Body of pancreas (tissue), 4 donors: Measurements from ENCODE around the gene TPK1. TPM values are rescaled to one million over a fixed set of nuclear protein-coding genes. Genes with fewer than 3 reads are reported as not detected.

ENCODE experiments used
- ATAC-seq: fragments of 150-250 bp; one replicate; pipeline ENCODE4 v1.9.1; 2016
- DNase-seq, 4 donors: peaks; one replicate each; pipeline ENCODE4 v3.0.0-alpha.2; 2019
- H3K27ac ChIP-seq, 4 donors: fragments of 200-600 bp; sonication (generic); 1 replicate in 3 of 4; 2 replicates in 1 of 4; pipeline versions ENCODE4 v1.5.1 to v1.6.1; 2016 to 2019; ENCODE audit warnings: mild to moderate bottlenecking in 1 of 4, mixed read lengths in 1 of 4, moderate library complexity in 1 of 4
- H3K27me3 ChIP-seq, 2 donors: fragments of 200-600 bp; sonication (generic); one replicate each; pipeline ENCODE4 v1.6.0; 2016; ENCODE audit warnings: mild to moderate bottlenecking in 1 of 2
- H3K36me3 ChIP-seq, 2 donors: fragments of 200-600 bp; sonication (generic); replicated peaks in 1 of 2; 2 replicates each; pipeline ENCODE4 v1.5.1; 2016; ENCODE audit warnings: low read depth in 2 of 2; ENCODE audit not compliant: insufficient read depth in 1 of 2
- H3K4me1 ChIP-seq: fragments of 200-600 bp; sonication (generic); one replicate; pipeline ENCODE4 v1.6.0; 2016
- H3K4me3 ChIP-seq, 2 donors: fragments of 200-600 bp; sonication (generic); 1 replicate in 1 of 2; 2 replicates in 1 of 2; pipeline ENCODE4 v1.5.1; 2016 to 2019
- H3K9me3 ChIP-seq, 3 donors: fragments of 200-600 bp; sonication (generic); 1 replicate in 2 of 3; 2 replicates in 1 of 3; pipeline ENCODE4 v1.5.1; 2016
- POLR2A ChIP-seq, 3 donors: fragments of 450-650 bp; IDR thresholded peaks; one replicate each; pipeline ENCODE4 v1.6.1; 2016; ENCODE audit warnings: antibody characterized with exemption in 3 of 3, mild to moderate bottlenecking in 2 of 3
- WGBS, 2 donors: methylation state at CpG; one replicate each; pipeline ENCODE4 v1.1.5; 2017; 5-methylcytosine and 5-hydroxymethylcytosine counted together
- intact Hi-C: fragments of 100-400 bp; cut with DNase I; formaldehyde crosslinking; loops from one replicate; pipeline ENCODE4 v1.15.1; 2023
- total RNA-seq, 2 donors: library from RNA; depleted of rRNA; stranded (reverse); fragments of >200 nt; gene quantifications; one replicate each; pipeline ENCODE4 v1.1.0, GENCODE V29; 2016
- TF ChIP-seq, protein P1 (sequence below), 7 experiments: fragments of 450-650 bp in 4 of 7; fragments of 200-600 bp in 3 of 7; sonication (generic) in 3 of 7; IDR thresholded peaks; one replicate each; pipeline ENCODE4 v1.5.1; 2016 to 2019; ENCODE audit warnings: antibody characterized with exemption in 7 of 7

TPK1 gene
- total RNA-seq, 2 donors from 2014 or later = 0.66 to 1.3 TPM

- Histone ChIP-seq H3K36me3 (no peaks in the 10 kb centered on the region), H3K4me3 (no peak overlapping the region), H3K27me3 (no peaks in the 10 kb centered on the region), H3K9me3 (no peaks in the 10 kb centered on the region), H3K27ac (no peak overlapping the region), H3K4me1 (peaks cover 5% of the 10 kb centered on the region)
- 57 to 62% methylated on average over 5 of the region's 5 CpGs for WGBS, 2 donors
- intact Hi-C loops = no loop called here
- DNase-seq (no peak), ATAC-seq (no peak)
- TF ChIP-seq, protein P1, sequence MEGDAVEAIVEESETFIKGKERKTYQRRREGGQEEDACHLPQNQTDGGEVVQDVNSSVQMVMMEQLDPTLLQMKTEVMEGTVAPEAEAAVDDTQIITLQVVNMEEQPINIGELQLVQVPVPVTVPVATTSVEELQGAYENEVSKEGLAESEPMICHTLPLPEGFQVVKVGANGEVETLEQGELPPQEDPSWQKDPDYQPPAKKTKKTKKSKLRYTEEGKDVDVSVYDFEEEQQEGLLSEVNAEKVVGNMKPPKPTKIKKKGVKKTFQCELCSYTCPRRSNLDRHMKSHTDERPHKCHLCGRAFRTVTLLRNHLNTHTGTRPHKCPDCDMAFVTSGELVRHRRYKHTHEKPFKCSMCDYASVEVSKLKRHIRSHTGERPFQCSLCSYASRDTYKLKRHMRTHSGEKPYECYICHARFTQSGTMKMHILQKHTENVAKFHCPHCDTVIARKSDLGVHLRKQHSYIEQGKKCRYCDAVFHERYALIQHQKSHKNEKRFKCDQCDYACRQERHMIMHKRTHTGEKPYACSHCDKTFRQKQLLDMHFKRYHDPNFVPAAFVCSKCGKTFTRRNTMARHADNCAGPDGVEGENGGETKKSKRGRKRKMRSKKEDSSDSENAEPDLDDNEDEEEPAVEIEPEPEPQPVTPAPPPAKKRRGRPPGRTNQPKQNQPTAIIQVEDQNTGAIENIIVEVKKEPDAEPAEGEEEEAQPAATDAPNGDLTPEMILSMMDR (IDR thresholded peaks at IDR 0.05) = no peak
- no peak for TF ChIP-seq POLR2A (IDR thresholded peaks at IDR 0.05)
These were observed 380.8 kb downstream of the TPK1 start for GRCh38 chr7:144455040-144455404.

DNA sequence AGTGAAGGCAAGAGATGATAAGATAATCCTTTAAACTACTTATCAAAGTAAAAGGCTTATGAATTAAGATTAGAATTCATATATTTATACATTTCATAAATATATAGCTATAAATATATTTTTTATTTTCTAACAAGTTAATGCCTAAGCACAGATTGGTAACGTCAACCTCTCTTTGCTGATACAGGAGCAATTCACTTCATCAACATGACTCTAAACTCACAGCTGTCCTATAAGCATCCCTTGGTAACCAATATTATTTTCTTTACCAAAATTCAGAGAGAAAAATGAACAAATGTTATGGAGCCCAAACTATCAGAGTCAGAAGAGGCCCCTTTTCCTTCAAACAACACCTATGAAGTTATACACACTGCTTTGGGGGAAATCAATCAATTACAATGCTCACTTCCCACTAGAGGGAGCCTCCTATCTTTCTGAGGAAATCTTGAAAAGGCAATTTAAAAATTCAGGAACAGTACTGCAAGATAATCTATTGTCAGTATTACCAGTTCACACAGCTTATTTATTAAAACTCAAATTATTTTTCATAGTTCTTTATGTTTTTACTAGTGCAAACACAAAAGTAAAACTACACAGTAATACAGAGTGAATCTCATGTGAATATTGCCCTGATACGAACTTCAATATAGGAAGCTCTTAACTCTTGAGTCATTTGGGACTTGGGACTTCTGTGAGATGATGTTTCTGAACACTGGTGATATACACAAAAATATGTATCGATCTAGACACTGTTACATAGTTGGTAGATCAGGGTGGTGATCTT is 381.4 kb downstream of the TPK1 start:
- no peaks in the 10 kb centered on the region for H3K36me3 ChIP-seq
- H3K9me3 ChIP-seq = no peaks in the 10 kb centered on the region
- peaks cover 5% of the 10 kb centered on the region for H3K4me1 ChIP-seq
- no peak overlapping the region for H3K27ac ChIP-seq
- H3K4me3 ChIP-seq = no peak overlapping the region
- 89 to 96% methylated on average over 3 of the region's 3 CpGs for WGBS, 2 donors
- intact Hi-C loops = no loop called here
- no peak for TF ChIP-seq POLR2A (IDR thresholded peaks at IDR 0.05)
- TF ChIP-seq, protein P1 (IDR thresholded peaks at IDR 0.05) = no peak
- H3K27me3 ChIP-seq = no peaks in the 10 kb centered on the region
- ATAC-seq (no peak), DNase-seq (no peak)

DNA sequence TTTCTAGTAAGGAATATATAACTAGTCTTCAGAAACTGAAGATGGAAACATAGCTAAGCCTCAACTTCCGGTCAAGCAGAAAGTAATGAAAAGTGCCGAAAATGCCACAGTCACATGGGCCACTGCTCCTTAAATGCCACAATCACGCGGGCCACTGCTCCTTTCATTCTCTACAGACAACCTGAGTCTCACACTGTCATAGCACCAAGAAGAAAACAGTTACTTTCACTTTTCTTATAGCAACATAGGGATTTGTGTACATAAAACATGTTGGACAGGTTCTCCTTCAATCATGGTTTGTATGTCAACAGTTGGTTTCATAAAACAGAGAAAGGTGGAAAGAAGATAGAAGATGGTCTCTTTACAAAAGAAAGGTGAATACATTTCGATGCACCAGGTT is 383.8 kb downstream of the TPK1 start:
- Histone ChIP-seq H3K9me3 (no peaks in the 10 kb centered on the region), H3K4me3 (no peak overlapping the region), H3K4me1 (peaks cover 5% of the 10 kb centered on the region), H3K27me3 (no peaks in the 10 kb centered on the region), H3K36me3 (no peaks in the 10 kb centered on the region), H3K27ac (no peak overlapping the region)
- DNase-seq (no peak), ATAC-seq (no peak)
- TF ChIP-seq, protein P1 (IDR thresholded peaks at IDR 0.05) = no peak
- TF ChIP-seq POLR2A (IDR thresholded peaks at IDR 0.05) = no peak
- intact Hi-C loops = no loop called here
- 84 to 88% methylated on average over 5 of the region's 5 CpGs for WGBS, 2 donors

DNA sequence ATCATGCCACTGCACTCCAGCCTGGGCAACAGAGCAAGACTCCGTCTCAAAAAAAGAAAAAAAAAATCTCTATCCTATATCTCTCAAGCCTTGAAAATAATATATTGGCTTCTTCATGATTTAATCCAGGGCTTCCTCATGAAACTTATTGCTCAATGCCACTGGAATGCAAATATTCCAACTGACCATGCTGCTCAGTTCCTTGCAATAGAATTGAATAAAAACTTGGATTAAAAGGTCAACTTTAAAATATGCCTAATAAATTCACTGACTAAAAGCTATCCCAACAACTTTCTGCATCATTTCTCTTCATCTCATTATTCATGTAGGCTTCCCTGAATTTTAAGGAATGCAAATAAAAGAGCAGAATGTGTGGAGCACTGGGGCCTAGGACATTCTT is 390.3 kb downstream of the TPK1 start:
- Histone ChIP-seq H3K27ac (no peak overlapping the region), H3K4me1 (peaks cover under 1% of the 10 kb centered on the region), H3K4me3 (no peak overlapping the region), H3K9me3 (no peaks in the 10 kb centered on the region), H3K36me3 (no peaks in the 10 kb centered on the region), H3K27me3 (no peaks in the 10 kb centered on the region)
- TF ChIP-seq POLR2A (IDR thresholded peaks at IDR 0.05) = no peak
- ATAC-seq (no peak), DNase-seq (no peak)
- 71 to 100% methylated on average over 1 of the region's 1 CpG for WGBS, 2 donors
- intact Hi-C loops = no loop called here

GRCh38 chr7:144439717-144440205 is 396.1 kb downstream of the TPK1 start:
- no peak for ATAC-seq

More at GRCh38 chr7:144439717-144440205, 396.1 kb downstream of the TPK1 start:
- WGBS, 2 donors = 29 to 35% methylated on average over 5 of the region's 5 CpGs
- intact Hi-C loops = no loop called here
- TF ChIP-seq, protein P1 (IDR thresholded peaks at IDR 0.05) = no peak
- TF ChIP-seq POLR2A (IDR thresholded peaks at IDR 0.05) = no peak
- Histone ChIP-seq H3K27ac (no peak overlapping the region), H3K4me3 (no peak overlapping the region), H3K9me3 (no peaks in the 10 kb centered on the region), H3K4me1 (no peaks in the 10 kb centered on the region), H3K36me3 (no peaks in the 10 kb centered on the region), H3K27me3 (no peaks in the 10 kb centered on the region)
- no peak for DNase-seq
